Fibroblast of lung (primary cell): ENCODE data around the gene SNRPA1.

Experiments used
- EZH2 ChIP-seq: IDR thresholded peaks from 2 replicates; pipeline ENCODE4 v1.5.1; 2012; ENCODE audit warnings: low read length, control low read depth, mild to moderate bottlenecking; ENCODE audit errors: missing control alignments
- TF ChIP-seq, protein P1 (sequence below), 2 donors: IDR thresholded peaks in 1 of 2; conservative IDR thresholded peaks in 1 of 2; 1 replicate in 1 of 2; 2 replicates in 1 of 2; pipeline ENCODE4 v1.5.1; 2011 to 2012; ENCODE audit warnings: low read length in 2 of 2, control low read depth in 1 of 2, inconsistent platforms in 1 of 2, low read depth in 1 of 2, mild to moderate bottlenecking in 1 of 2

DNA sequence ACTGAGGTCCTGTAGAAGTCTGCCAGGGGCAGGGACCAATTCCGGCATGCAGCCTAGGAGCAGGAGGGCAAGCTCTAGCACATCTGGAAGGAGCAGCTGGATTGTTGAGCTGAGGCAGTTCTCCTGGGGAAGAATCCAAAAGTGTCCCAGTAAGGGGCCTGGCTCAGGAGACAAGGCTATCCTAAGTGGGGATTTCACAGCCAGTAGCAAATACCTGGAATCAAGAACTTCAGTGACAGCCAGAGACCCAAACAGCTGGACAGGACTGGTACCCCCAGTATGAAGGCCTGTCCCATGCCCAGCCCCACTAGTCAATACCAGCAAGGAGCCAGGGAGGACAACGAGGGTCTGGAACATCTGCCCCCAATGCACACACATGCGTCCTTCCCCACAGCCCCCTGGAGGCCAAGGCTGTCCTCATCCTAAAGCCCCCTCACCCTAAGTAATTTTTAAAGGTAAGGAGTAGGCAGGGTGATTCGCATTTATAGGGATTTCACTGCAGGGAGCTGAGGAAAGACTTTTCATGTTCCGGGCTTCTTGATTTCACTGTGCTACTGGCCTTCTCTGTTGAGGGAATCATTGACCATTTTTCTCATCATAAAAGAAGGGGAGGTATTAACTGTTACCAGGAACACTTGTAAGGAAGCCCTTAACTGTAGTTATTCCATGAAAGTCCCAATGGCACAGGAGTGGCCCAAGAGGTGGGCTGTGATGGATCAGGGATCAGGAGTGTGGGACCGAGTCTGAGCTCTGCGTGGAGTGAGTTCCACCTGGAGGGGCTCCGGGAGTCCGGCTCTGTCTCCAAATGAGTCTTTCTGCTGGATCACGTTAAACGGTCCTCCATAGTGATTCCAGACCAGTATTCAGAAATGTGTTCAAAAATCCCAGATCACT lies 40.6 kb downstream of the SNRPA1 start:
- TF ChIP-seq, protein P1, sequence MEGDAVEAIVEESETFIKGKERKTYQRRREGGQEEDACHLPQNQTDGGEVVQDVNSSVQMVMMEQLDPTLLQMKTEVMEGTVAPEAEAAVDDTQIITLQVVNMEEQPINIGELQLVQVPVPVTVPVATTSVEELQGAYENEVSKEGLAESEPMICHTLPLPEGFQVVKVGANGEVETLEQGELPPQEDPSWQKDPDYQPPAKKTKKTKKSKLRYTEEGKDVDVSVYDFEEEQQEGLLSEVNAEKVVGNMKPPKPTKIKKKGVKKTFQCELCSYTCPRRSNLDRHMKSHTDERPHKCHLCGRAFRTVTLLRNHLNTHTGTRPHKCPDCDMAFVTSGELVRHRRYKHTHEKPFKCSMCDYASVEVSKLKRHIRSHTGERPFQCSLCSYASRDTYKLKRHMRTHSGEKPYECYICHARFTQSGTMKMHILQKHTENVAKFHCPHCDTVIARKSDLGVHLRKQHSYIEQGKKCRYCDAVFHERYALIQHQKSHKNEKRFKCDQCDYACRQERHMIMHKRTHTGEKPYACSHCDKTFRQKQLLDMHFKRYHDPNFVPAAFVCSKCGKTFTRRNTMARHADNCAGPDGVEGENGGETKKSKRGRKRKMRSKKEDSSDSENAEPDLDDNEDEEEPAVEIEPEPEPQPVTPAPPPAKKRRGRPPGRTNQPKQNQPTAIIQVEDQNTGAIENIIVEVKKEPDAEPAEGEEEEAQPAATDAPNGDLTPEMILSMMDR (conservative IDR thresholded peaks at IDR 0.05 in 1 of 2, IDR thresholded peaks at IDR 0.05 in 1 of 2; ENCODE audit: low read depth in 1 of 2, low read length in 2 of 2), result no peak
- no peak for TF ChIP-seq EZH2
